Stimulated activated CD4-positive, alpha-beta T cell treated with anti-CD3 and anti-CD28 coated beads, Interleukin-2, amount 100 ng/mL, for 4 hours (primary cell): ENCODE results near the gene GATD1.

Source experiments
- DNase-seq: peaks from one replicate; pipeline ENCODE4 v3.0.0-alpha.2; 2020; ENCODE audit warnings: low read depth

GATD1 gene

DNA sequence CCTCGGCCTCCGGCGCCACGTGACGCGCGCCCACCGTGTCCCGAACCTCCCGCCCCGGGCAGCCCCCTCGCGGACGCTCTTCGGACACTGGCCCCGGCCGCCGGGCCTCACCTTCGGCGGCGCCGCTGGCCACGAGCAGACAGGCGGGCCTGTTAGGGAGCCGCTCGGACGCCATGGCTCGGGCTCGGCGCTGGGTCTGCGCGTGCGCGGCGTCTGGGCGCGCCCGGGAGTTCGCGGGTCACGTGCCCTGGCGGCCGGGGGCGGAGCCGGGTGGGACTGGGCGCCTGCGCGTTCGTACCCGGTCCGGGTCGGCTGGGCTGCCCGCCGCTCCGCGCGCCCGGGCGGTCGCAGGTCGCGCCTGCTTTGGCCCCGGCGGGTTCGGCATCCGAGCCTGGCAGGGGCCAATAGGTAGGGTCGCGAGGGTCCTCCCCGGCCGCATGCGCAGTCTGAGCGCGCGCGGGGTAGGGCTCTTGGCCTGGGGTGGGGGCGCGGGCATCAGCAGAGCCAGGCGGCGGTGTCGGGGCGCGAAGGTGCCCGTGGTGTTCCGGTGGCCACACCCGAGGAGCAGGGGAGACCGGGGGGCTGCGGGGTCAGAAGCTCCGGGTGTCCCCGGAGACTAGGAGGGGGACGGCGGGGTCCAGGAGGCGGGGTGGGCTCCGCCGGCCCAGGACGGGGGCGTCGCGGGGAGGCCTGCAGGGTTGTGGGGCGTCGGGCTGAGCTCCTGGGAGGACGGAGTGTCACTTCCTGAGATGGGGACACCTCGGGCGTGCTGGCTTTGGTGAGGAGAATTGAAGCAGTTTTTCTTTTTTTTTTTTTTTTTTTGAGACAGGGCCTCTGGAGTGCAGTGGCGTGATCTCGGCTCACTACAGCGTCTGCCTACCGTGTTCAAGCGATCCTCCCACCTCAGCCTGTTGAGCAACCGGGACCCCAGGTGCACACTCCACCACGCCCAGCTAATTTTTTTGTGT lies at the start of gene GATD1:
TSS of gene GATD1 (minus strand) at position 200 of the 968 bp plus-strand sequence. CDS start at position 175, 25 bp downstream.
- DNase-seq = peak; percentile 90

DNA sequence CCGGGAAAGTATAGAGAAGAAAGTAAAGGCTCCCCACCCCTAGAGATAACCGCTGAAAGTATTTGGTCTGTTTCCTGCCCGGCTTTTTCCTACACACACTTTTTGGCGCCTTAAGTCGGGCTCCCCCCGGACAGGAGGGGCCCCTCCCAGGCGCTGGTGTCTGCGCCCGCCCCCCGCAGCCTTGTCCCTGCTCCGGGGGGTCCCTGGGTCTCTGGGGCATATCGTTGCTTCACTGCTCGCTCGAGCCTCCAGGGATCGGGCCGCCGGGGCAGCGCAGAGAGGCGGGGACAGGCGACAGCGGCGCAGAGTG lies 49.5 kb upstream of the GATD1 start:
- no peak for DNase-seq

- DNase-seq = no peak
Observed at GRCh38 chr11:826227-826621, 48.9 kb upstream of the GATD1 start.

DNA sequence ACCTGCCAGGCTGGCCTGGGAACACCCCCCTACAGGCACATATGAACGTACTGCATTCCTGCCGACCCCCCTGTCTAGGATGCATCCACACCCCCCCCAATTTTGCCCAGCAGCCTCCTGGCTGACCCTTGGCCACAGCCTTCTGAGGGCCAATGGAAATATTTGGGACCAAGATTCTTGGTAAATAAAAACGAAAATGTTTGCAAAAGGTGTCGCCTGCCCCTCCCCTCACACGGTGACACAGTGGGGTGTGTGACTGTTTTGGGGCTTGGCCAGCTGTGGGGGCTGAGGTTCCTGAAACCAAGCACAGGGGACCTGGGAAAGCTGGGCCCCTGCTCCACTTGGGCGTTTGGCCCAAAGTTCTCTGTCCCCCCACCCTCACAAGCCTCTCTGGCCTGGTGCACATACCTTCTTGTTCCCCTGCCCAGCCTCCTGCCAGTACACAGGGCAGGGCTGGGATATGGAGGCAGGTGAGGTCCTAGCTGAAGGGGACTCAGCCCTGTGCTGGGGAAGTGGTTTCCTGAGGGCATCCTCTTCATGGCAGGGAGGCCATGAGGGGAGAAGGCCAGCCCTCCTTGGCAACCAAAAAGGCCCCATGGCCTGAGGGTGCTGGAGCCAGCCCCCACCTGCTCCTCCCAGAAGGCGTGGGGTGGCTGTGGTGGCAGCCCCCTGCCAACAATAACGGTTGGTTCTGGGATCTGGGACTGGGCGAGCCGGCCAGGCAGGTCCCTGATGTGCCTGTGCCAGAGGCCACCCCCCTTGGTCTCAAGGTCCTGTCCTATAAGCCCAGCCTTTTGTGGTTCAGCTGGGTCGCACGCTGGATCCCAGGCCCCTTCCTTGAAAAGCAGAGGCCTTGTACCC lies 48.3 kb upstream of the GATD1 start:
- DNase-seq = no peak

DNA sequence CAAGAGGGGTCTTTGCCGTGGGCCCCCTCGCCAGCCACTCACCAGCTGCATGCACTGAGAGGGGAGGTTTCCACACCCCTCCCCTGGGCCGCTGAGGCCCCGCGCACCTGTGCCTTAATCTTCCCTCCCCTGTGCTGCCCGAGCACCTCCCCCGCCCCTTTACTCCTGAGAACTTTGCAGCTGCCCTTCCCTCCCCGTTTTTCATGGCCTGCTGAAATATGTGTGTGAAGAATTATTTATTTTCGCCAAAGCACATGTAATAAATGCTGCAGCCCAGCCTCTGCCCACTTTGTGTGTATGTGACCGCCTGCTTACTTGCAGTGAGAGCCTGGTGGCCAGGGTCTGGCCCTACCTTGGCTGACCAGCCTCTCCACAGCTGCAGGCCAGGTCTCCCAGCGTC lies 47.7 kb upstream of the GATD1 start:
- DNase-seq = no peak

- DNase-seq = no peak
Observed at GRCh38 chr11:824292-824880, 47.1 kb upstream of the GATD1 start.

GRCh38 chr11:823441-824291 lies 46.4 kb upstream of the GATD1 start:
- DNase-seq = no peak

GRCh38 chr11:821512-822371 lies 44.5 kb upstream of the GATD1 start:
- DNase-seq = no peak

GRCh38 chr11:820655-821511 lies 43.6 kb upstream of the GATD1 start:
- no peak for DNase-seq

GRCh38 chr11:819943-820649 lies 42.8 kb upstream of the GATD1 start:
- peak; percentile 84 for DNase-seq

DNA sequence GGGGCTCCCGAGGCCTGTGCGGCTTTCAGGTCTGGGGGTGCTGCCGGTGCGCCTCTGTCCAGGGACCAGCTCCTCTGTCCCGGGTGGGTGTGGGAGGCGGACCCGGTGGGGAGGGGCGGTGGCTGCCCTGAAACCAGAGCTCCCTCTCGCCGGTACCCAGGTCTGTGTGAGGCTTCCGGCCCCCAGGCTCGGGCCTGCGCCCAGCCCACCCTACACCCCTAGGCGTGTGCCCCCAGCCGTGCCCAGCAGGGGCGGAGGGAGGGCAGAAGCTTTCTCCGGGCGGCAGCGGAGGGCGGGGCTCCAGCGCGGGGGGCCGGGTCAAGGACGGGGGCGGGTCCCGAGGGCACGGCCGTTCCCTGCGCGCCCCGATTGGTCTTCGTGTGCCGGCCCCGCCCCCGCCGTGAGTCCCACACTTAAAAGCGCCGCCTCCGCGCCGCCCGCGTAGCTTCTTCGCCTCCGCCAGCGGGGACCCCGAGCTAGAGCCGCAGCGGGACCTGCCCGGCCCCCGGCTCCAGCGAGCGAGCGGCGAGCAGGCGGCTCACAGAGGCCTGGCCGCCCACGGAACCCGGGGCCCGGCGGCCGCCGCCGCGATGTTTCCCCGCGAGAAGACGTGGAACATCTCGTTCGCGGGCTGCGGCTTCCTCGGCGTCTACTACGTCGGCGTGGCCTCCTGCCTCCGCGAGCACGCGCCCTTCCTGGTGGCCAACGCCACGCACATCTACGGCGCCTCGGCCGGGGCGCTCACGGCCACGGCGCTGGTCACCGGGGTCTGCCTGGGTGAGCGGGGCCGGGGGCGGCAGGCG lies 42.0 kb upstream of the GATD1 start:
- DNase-seq = peak; percentile 90

- no peak for DNase-seq
Observed at GRCh38 chr11:818396-819128, 41.3 kb upstream of the GATD1 start, which contains the start of gene PNPLA2. PNPLA2 (plus strand) TSS chr11:818914; CDS start chr11:819719, 805 bp downstream.

- DNase-seq = no peak
Observed at GRCh38 chr11:816433-816779, 39.1 kb upstream of the GATD1 start.

GRCh38 chr11:815675-816432 lies 38.6 kb upstream of the GATD1 start:
- DNase-seq = no peak

- no peak for DNase-seq
Observed at GRCh38 chr11:813456-814096, 36.3 kb upstream of the GATD1 start.

GRCh38 chr11:813072-813455 lies 35.8 kb upstream of the GATD1 start:
- no peak for DNase-seq
